NCI-H1436 treated with DMSO at 0.1 percent for 48 hours (cell line): ENCODE data around the gene ANKMY1.

Source experiments
- DNase-seq: peaks from one replicate; lab custom pipeline; 2025; lab: John Stamatoyannopoulos, UW

The ANKMY1 gene

DNA sequence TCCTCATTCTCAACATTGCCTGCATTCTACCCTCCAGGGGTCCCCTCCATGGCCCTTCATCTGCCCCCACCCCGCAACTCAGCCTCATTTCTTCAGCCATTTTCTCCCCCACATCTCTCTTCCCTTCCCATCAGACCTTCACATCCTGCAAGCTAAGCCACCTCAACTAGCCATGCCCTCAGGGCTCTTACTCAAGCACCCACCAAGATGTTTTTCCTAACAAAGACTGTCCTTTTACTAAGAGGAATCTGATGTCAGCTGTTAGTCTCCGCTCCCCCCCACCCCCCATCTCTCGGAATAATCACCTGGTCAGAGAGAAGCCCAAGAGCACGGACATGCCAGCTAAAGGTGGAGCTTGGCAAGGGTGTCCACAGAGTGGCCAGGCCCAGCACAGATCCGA is 24.0 kb upstream of the ANKMY1 start:
- DNase-seq, result no peak

GRCh38 chr2:240579771-240580614 is 22.2 kb upstream of the ANKMY1 start:
- DNase-seq, result no peak

DNA sequence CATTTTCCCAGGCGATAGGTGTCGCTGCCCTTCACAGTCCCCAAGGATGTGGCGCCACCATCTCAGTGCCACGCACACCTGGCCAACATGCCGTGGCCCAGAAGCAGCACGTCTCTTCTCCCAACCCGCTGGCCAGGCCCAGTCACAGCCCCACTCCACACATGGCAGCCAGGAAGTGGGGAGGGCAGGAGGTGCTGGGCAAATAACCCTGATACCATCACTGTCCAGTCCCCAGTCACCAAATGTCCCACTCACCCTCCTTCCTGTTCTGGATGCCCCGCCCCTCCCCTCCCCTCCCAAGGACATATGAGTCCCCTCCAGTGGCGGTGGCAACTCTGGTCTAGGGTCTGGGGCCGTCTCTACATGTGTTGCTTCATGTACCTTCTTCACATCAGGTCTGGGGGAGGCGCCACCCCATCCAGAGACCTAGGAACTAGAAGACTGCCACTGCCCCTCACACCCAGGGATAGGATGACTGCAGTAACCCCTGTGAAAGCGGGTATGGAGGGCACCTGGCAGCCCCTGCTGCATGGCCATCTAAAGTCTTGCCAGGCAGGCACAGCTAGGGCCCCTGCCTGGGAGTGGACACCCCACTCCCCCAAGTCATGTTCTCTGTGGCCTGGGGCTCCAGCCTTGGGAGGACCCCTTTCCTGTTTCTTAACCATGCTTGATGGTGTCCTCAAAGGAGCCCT is 21.4 kb upstream of the ANKMY1 start:
- no peak for DNase-seq

- no peak for DNase-seq
Measured at GRCh38 chr2:240578488-240578887, 20.7 kb upstream of the ANKMY1 start.

DNA sequence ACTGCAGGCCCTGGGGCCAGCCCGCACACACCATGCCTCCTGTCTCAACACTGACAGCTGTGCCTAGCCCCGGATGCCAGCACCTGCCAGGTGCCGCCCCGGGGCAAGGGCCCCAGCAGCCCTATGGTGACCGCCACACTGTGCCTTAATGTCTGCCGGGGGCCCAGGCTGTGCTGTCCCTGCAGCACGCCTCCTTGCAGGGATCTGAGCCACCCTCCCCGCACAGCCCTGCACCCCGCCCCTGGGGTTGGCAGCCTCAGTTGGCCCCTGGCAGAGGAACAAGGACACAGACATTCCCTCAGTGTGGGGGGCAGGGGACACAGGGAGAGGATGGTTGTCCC is 20.3 kb upstream of the ANKMY1 start:
- no peak for DNase-seq

GRCh38 chr2:240577281-240578109 is 19.7 kb upstream of the ANKMY1 start:
- no peak for DNase-seq

DNA sequence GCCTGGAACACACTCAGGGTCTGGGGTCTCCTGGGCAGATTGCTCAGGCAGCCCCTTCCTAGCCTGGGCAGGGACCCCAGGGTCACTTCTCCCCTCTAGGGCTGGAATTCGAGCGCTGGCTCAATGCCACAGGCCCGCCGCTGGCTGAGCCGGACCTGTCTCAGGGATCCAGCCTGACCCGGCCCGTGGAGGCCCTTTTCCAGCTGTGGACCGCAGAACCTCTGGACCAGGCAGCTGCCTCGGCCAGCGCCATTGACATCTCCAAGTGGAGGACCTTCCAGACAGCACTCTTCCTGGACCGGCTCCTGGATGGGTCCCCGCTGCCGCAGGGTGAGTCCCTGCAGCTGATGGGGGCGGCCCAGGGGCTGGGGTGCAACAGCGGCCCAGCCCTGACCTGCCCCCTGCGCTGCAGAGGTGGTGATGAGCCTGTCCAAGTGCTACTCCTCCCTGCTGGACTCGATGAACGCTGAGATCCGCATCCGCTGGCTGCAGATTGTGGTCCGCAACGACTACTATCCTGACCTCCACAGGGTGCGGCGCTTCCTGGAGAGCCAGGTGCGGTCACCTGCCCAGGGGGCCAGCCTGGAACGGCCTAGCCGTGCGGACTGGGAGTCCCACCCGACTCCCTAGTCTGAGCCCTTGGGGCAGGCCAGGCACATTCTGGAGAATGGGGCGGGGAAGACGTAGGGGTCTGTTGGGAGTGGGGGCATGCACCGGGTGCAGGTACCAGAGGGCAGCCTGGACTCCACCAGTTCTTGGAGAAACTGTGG is 18.8 kb upstream of the ANKMY1 start:
- no peak for DNase-seq

DNA sequence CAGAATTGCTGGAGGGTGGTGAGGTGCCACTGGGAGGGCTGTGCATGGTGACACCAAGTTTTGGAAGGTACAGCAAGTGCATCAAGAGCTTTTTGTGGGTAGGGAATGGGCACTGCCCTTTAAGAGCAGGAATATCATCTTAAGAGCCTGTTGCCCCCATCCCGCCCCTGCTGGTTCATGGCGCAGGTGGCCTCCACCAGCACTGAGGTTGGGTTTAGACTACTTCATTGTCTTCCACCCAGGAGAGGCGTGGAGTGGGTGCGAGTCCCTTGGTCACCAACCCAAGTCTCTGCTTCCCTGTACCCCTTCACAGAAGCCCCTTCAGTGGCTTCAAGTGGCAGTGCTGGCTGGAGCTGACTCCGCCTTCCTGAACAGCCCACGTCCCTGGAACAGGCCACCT is 18.2 kb upstream of the ANKMY1 start:
- DNase-seq, result no peak

DNA sequence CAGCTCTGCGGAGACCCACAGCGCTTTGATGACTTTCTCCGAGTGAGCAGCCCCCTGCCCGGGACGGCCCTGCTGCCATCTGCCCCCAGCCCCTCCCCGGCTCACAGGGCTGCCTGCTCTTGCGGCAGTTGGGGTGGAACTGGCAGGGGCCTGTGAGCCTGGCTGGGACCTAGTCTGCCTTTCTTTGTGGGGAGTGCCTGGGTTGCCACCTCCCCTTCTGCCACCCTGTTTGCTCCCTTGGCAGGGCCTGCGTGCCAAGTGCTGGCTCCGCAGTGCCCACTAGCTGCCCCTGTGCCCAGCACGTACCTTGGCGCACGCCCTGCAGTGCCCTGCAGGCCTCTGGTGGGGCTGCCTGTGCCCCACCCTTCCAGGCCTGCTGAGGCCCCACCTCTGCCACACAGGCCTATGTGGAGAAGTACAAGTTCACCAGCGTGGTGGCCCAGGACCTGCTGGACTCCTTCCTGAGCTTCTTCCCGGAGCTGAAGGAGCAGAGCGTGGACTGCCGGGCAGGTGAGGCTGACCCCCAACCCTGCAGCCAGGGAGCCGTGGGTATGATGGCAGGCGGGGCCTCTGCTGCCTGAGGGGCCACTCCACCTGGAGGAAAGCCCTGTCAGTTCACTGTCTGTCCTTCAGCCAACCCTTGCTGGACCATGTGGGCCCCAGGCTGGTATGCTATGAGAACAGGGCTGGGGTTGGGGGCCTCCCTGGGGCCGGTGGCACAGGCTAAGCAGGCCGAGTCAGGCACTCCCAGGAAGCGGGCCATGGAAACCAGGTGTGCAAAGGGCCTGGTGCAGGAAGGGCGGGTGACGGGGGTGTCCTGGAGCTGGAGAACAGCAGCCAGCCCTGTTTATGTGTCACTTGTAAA is 17.5 kb upstream of the ANKMY1 start:
- DNase-seq, result no peak

- DNase-seq, result no peak
Measured at GRCh38 chr2:240574386-240575100, 16.8 kb upstream of the ANKMY1 start.

- no peak for DNase-seq
Measured at GRCh38 chr2:240573516-240574385, 16.0 kb upstream of the ANKMY1 start.

DNA sequence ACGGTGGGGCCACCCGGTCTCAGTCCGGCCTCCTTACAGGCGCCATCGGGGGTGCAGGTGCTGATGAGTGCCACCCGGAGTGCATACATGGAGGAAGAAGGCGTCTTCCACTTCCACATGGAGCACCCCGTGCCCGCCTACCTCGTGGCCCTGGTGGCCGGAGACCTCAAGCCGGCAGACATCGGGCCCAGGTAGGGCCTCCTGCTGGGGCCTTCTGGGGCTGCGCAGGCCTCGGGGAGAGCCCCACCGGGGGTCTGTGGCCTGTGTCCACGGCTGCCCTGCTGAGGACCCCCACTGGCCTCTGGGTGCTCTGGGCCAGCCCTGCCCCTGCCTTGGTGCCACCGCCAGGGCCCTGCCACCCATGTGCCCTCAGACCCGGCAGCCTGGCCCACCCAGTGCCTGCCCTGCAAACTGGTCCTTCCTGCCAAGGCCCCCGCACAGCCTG is 15.3 kb upstream of the ANKMY1 start:
- no peak for DNase-seq

GRCh38 chr2:240572141-240573031 is 14.6 kb upstream of the ANKMY1 start:
- DNase-seq, result no peak

DNA sequence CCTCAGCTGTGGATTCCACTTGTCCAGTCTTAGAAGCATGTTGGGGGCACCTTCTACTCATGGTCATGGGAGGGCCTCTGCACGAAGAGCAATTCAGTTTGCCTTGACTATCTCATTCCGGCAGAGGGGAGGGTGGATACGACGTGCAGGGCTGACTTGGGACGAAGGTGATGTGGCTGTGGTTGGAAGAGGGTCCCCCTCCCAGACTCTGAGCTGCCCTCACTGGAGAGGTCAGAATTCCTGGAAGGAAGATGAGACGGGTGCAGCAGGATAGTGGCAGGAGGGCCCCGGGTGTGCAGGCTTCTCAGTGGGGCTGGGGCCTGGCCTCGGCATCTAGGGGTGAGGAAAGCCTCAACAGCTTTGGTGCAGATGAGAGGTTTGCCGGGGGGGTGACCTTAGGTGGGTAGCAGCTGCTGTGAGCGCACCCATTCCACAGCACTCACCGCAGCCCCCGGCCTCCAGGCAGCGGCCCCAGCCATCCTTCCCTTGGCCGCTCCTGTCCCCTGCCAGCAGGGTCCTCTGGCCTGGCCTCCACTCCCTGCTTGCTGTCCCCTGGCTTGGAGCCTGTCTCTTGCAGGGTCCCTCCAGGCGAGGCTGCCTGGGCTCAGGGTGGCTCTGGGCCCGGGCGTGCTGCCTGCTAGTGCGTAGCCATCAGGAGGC is 13.7 kb upstream of the ANKMY1 start:
- DNase-seq, result no peak

GRCh38 chr2:240570531-240571313 is 12.9 kb upstream of the ANKMY1 start:
- DNase-seq, result no peak

DNA sequence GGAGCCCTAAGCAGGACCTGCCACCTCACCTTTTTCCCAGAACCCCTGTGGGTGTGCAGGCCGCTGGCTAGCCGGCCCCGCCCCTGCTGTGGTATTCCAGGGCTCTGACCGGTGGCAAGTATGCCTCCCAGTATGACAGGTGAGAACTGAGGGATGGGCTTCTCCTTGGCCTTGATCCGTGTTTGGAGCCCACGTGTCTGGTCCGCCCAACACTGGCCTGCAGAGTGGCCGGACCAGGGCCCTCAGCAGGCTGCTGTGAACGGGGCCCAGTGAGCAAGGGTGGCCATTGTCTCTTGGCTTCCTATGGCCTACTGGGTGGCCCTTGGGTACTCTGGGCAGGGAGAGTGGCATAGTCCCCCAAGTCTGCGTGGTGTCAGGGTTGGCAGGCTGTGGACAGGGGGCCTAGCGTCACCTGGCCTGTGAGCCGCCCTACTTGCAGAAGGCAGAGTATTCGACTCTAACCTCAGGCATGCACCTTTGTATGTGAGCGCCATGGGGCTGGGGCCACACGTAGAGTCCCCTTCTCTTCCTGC is 12.3 kb upstream of the ANKMY1 start:
- no peak for DNase-seq
